ENCODE data around the gene LCN15.
"Not testable (repeated sequence)": the region's sequence is repeated elsewhere in the genome, so short reads cannot be mapped to it uniquely, and the experiment has no call there.

LCN15 gene, protein sequence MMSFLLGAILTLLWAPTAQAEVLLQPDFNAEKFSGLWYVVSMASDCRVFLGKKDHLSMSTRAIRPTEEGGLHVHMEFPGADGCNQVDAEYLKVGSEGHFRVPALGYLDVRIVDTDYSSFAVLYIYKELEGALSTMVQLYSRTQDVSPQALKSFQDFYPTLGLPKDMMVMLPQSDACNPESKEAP

DNA sequence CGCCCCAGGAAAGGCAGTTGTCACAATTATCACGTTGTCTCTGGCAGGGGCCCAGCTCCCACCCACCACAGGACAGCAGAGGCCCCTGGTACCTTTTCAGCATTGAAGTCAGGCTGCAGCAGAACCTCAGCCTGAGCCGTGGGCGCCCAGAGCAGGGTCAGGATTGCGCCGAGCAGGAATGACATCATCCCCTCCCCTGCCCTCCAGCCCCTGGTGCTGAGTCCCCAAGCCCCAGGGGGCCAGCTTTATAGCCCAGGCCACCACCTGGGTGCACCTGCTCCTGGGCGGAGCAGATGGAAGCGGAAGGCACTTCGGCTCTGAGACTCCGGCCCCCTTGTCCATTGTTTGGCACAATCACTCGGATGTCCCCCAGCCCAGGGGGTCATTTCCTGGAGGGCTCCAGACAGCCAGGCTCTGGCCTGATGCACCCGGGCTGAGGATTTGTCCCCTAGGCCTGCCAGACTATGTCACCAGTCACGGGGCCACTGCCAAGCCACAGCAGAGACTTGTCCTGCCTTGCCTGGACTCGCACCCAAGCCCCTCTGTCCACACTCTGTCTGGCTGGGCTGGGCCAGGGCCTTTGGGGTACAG, at the start of gene LCN15:
Gene LCN15 (minus strand): TSS at position 218 of the 591 bp plus-strand sequence. CDS start 30 bp downstream, at position 188.
- DNase-seq (ENCODE audit: low read depth), result no peak

DNA sequence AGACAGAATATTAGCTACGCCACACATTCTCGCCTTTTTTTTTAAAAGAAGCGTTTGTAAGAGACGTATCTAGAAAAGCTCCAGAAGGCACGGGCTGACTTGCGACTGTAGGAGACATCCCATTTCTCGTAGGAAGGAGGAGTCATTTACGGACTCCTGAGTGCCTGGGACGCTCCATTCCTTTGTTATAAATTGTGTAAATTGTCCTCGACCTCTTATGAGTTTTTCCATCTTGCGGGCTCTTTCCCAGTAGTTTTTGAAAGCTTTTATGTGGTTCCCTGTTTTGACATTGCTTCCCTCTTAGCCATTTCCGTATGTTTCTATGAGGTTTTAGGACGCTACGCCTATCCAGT, 44.5 kb upstream of the LCN15 start:
- DNase-seq (ENCODE audit: low read depth), result peak; percentile 53

DNA sequence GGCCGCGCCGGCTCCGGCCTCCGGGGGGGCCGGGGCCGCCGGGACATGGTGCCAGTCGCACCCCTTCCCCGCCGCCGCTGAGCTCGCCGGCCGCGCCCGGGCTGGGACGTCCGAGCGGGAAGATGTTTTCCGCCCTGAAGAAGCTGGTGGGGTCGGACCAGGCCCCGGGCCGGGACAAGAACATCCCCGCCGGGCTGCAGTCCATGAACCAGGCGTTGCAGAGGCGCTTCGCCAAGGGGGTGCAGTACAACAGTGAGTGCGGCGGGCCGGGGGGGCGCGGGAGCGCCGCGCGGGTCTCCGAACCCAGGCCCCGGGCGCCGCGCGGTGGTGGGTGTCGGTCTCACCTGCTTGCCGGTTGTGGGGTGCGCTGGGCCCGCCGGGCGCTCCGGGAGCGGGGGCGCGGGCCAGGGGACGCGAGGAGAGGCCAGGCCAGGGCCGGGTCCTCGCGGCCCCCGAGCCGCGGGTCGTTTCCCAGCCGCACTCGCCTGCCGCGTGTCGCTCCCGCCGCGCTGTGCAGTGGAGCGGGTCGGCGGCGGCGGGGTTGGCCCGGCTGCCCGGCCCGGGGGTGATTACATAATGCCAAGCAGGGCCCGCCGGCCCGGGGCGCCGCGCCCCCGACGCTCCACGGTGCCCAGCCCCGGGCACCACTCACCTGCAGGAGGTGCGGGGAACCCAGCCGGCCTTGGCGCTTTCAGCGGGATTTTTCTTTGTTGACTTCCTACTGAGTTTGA, 43.9 kb upstream of the LCN15 start:
- DNase-seq (ENCODE audit: low read depth), result peak; percentile 37

DNA sequence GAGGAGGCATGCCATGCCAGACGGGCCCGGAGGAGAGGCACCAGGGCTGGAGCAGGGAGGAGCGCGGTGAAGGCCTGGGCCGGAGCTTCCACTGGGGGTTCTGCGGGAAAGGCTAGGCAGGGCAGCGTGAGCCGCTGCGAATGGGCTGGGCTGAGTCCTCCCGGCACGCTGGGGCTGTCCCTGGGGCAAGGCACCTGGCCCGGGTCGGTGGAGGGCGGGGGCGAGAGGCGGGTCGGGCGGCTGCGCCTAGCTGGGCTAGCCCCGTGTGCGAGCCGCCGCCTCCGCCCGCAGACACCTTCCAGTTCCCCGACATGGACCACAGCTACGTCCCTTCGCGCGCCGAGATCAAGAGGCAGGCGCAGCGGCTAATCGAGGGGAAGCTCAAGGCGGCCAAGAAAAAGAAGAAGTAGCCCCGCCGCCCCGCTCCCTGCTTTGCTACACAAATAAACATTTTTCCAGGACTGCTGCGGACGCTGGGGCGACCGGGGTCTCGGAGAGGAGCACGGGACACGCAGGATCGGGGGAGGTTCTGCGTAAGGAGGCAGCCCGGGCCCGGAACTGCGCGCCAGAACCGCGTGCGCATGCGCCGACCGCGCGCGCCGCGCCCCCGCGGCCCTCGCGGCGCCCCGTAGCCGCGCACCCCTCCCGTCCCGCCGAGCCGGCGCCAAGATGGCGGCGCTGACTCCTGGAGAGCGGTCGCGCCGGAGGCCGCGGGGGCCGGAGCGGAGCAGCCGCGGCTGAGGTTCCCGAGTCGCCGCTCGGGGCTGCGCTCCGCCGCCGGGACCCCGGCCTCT, 43.2 kb upstream of the LCN15 start, which contains the start of gene RABL6:
Gene RABL6 (plus strand): TSS at position 668 of the 794 bp plus-strand sequence. CDS start 249 bp downstream, outside the sequence.
- DNase-seq (ENCODE audit: low read depth), result peak; percentile 83

DNA sequence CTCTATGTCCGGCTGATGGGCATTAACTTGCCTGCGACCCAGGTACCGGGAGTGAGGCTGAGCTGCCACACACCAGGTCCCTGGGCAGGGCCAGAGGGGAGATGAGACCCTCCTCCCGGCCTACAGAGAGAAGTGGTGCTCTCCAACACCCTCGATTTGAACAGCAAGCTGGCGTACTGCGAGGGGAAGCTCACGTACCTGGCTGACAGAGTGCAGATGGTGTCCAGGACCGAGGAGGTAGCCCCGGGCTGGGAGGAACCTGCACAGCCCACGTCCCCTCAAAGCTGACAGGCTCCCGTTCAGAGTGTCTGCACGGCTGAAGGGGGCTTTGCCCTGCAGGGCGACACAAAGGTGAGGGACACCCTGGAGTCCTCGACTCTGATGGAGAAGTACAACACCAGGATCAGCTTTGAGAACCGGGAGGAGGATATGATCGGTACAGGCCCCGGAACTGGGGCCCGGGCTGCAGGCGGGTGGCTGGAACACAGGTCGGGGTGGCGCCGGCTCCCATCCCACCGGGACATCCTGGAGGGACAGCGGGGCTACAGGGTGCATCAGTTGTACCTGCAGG, 42.4 kb upstream of the LCN15 start:
- DNase-seq (ENCODE audit: low read depth), result no peak

DNA sequence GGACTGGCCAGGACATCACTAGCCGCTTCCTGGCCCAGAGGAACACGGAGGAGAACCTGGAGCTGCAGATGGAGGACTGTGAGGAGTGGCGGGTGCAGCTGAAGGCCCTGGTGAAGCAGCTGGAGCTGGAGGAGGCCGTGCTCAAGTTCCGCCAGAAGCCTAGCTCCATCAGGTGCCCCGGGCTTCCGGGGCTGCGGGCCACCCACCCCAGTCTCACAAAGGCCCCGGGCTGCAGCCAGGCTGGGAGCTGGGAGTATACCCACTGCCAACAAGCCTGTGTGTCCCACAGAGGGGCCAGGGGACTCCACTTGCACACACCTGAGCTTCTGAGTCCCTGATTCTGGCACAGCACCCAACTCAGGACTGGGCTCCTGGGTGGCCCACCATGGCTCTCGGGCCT, 41.7 kb upstream of the LCN15 start:
- DNase-seq (ENCODE audit: low read depth), result no peak

DNA sequence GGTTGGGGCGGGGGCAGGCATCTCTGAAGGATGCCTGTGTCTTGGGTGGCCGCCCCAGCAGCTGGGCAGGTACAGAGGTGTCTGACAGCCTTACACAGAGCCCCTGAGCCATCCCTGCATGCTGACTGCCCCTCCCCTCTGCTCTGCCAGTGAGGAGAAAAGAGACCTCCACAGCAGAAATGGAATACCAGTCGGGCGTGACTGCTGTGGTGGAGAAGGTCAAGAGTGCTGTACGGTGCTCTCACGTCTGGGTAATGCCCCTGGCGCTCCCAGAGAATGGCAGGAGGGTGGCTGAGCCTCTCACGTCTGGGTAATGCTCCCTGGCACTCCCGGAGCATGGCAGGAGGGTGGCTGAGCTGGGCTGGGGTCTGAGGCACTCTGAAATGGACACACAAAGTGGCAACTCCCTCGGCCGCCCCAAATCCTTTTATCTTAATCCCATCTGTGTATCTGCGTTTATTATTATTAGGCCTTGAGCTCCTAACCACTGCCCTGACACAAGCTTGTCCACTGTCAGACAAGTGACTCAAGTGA, 41.0 kb upstream of the LCN15 start:
- DNase-seq (ENCODE audit: low read depth), result no peak

DNA sequence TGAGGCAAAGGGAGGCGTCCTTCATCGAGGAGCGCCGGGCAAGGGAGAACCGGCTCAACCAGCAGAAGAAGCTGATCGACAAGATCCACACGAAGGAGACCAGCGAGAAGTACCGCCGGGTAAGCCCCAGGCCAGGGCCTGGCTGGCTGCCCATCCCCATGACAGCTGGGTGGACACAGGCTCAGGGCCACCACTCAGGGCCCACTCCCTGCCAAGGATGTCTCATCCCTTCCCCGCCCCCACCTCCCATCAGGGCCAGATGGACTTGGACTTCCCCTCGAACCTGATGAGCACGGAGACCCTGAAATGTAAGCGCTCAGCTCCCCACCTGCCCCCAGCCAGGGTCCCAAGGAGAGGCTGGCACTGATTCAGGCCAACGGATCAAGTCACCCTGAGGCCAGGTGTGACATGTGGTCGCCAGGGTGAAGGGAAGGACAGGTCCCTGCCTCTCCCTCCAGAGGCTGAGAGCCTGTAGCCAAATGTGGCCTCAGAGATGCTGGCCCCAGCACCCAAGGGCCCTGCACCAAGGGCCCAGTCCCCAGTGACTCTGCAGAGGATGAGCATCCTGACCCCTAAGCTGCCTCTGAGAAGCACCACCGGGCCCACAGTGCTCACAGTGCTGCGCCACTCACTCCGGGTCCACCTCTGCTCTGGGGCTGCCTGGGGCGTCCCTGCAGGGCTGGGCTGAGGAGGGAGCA, 40.3 kb upstream of the LCN15 start:
- DNase-seq (ENCODE audit: low read depth), result no peak

DNA sequence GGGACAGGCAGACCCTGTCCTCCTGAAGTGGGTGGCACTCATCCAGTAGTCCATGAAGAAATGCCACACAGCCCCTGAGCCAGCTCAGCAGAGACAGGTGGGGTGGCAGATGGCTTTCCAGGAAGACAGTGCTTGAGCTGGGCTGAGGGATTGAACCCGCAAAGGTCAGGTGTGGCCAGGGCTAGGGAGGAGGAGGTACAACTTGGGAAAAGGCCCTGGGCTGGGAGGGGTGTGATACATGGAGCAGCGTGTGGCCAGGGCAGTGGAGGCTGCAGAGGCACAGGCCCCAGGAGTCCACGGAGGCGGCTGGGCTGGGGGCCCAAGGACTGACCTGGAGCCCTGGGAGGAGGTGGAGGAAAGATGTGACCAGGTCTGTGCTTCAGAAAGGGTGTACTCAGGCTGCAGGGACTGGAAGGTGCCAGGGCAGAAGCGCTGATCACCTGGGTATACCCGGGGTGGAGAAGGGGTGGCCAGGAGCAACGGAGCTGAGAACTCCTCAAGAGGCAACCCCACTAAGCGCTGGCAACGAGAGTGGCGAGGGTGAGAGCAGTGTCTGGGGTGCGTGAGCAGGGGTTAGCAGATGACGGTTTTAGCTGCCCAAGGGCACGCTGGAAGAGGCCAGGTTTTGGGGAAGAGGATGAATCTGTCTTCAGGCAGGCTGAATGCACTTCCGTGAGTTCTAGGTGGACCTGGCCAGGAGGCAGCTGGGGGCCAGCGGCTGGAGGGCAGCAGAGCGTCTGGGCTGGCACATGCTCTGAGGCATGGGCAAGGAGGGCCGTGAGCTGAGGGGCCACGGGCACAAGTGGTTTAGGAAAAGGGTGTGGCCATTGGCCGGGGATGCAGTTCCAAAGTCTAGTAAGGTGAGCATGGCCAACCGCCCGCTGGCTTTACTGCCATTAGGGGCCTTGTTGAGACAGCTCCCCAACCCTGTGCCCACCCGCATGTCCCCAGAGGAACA, 39.5 kb upstream of the LCN15 start:
- DNase-seq (ENCODE audit: low read depth), result no peak

DNA sequence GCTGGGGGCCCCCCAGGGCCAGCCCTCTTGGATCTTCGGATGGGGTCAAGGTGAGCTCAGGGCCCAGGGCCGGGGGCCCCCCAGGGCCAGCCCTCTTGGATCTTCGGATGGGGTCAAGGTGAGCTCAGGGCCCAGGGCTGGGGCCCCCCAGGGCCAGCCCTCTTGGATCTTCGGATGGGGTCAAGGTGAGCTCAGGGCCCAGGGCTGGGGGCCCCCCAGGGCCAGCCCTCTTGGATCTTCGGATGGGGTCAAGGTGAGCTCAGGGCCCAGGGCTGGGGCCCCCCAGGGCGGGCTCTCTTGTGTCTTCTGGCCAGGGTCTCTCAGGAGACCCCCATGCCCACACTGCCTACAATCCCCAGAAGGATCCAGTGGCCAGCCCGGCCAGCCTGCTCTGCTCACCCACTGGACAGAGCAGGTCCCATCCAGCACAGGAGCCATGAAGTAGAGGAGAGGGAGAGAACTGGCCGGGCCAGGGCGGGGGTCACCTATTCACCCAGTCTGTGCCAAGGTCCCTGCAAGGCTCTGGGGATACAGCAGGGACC, 38.8 kb upstream of the LCN15 start:
- DNase-seq (ENCODE audit: low read depth), result not testable (repeated sequence)

DNA sequence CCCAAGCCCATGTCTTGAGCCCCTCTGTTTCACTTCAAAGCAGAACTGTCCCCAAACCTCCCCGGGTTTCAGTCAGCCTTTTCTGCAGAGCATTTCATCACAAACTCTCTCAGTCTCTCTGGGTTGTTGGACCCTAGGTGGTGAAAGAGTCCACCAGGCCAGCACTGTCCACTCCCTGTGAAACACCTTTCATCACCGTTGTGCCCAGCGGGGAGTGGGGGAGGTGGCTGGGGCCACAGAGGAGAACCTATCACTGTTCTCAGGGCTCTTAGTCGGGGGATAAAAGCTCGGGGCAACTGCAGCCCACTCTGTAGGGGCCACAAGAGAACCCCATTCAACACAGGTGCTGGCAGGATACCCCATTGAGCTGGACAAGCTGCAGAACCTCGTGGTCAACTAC, 38.0 kb upstream of the LCN15 start:
- no peak for DNase-seq (ENCODE audit: low read depth)

DNA sequence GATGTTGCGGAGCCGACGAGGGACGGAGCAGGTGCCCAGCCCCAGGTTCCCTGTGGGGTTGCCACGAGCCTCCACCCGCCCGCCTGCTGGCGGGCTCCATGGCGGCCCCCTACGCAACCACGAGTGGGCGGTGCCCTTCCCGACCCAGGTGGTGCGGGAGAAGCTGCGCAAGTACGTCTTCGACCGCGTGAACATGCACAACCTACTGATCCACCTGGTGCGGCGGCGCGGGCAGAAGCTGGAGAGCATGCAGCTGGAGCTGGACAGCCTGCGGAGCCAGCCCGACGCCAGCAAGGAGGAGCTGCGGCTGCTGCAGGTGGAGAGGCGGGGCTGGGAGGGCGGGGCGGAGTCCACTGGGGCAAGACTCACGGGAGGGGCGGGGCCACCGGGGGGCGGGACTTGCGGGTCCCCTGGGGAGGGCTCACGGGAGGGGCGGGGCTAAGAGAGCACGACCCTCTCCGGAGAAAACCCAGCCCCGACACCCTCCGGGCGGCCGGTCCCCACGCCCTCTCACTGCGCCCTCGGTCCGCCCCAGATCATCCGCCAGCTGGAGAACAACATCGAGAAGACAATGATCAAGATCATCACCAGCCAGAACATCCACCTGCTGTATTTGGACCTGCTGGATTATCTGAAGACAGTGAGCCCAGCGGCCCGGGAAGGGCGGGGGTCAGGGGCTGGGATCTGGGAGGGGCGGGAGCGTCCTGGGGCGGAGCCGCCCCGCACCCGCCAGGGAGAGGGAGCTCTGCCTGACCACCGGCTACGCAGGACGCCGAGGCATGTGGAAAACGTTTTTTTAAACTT, 35.7 kb upstream of the LCN15 start:
- peak; percentile 73 for DNase-seq (ENCODE audit: low read depth)

DNA sequence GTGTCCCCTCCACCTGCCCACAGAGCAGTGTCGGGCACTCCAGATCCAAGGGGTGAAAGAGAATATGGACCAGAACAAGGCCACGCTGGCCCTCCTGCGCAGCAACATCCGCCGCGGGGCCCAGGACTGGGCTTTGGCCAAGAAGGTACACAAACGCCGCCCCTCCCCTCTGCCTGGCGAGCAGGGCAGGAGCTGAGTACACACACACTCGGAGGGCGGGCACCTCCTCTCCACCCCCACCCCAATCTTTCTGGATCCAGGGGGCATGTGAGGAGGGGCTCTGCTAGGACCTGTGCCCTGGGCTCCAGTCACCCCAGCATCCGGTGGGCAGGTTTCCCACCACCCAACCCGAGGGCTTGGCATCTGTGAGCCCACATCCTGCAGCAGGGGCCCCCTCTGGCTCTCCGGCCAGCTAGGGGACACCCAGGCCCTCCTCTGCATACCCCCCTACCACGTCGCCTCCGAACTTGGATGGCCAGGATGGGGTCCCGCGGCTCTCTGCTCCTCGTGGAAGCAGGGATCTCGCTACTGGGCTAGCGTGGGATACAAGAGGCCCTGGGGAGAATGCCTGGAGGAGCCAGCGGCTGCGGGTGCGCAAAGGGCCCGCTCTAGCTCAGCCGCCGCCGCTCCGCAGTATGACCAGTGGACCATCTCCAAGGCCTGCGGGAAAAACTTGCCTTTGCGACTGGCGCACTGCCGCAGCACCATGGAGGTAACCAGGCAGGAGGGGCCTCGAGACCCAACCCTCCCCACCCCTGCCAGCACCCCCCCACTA, 34.9 kb upstream of the LCN15 start:
- DNase-seq (ENCODE audit: low read depth), result no peak

DNA sequence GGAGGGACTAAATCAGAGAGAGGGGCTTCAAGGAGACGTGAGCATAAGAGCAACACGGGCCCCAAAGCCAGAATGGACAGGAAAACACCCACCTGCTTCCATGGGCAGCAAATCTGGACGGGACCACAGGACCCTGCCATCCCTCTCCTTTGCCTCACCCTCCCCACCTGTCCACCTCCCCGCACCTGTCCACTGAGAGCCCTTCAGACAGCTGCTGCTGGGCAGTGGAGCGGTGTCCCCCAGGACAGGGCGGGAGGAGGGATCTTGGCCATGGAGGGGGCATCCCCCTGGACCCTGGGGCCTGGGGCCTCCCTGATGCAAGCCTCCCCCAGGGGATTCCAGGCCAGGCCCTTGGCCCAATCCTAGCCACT, 34.4 kb upstream of the LCN15 start:
- DNase-seq (ENCODE audit: low read depth), result no peak

DNA sequence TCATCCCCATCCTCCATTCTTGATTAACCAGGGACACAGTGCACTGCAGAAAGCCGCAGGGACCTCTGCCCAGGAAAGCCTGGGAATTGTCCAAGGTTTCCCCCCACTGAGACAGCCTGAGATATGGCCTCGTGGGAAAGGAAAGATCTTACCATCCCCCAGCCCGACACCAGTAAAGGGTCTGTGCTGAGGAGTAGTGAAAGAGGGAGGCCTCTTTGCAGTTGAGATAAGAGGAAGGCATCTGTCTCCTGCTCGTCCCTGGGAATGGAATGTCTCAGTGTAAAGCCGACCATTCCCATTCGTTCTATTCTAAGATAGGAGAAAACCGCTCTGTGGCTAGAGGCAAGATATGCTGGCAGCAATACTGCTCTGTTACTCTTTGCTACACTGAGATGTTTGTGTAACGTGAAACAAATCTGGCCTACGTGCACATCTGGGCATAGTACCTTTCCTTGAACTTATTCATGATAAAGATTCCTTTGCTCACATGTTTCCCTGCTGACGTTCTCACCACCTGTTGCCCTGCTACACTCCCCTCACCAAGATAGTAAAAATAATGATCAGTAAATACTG, 32.5 kb upstream of the LCN15 start:
- not testable (repeated sequence) for DNase-seq (ENCODE audit: low read depth)

DNA sequence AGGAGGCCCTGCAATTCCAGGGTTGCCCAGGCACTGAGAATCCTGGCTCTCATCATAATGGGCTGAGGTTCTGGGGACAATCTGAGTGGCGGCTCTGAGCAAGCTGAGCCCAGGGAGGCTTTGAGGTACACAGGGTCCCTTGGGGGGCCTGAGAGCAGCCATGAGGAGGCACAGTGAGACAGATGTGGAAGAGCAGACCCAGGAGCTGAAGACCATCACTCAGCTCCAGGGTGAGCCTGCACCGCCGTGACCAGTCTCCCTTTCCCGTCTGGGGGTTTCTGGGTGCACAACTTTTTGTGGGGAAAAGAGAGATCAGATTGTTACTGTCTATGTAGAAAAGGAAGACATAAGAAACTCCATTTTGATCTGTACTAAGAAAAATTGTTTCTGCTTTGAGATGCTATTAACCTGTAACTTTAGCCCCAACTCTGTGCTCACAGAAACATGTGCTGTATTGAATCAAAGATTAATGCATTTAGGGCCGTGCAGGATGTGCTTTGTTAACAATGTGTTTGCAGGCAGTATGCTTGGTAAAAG, 32.0 kb upstream of the LCN15 start, which contains the start of gene CCDC183:
Gene CCDC183 (plus strand): TSS at position 101 of the 537 bp plus-strand sequence. CDS start 60 bp downstream, at position 161.
- DNase-seq (ENCODE audit: low read depth), result no peak

DNA sequence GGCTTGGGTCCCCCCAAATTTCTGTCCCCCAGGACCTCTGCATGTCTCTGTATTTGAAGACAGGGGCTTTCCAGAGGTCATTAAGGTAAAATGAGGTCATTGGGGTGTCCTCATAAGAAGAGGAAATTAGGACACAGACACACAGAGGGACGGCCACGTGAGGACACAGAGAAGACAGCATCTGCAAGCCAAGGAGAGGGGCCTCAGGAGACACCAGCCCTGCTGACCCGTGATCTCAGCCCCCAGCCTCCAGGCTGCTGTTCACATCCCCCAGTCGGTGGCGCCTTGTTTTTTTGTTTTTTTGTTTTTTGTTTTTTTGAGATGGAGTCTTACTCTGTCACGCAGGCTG, 30.7 kb upstream of the LCN15 start:
- no peak for DNase-seq (ENCODE audit: low read depth)

Data from ELR (cell line).